ENCODE results near the gene ITCH.

Gene ITCH

GRCh38 chr20:34549929-34550305 is 186.8 kb downstream of the ITCH start:
- Histone ChIP-seq H3K36me3 (no peaks in the 10 kb centered on the region), H3K27ac (no peak overlapping the region), H3K4me1 (ENCODE audit: control insufficient read depth in 1 of 2, insufficient read depth in 1 of 2, low read depth in 1 of 2, low read length in 1 of 2) (peaks cover 0 to 5% of the 10 kb centered on the region in 2 experiments), H3K27me3 (peaks cover 6% of the 10 kb centered on the region), H3K9me3 (no peaks in the 10 kb centered on the region), H3K4me3 (ENCODE audit: low read depth in 1 of 2, low read length in 1 of 2) (no peak overlapping the region)
- TF ChIP-seq, protein P1, sequence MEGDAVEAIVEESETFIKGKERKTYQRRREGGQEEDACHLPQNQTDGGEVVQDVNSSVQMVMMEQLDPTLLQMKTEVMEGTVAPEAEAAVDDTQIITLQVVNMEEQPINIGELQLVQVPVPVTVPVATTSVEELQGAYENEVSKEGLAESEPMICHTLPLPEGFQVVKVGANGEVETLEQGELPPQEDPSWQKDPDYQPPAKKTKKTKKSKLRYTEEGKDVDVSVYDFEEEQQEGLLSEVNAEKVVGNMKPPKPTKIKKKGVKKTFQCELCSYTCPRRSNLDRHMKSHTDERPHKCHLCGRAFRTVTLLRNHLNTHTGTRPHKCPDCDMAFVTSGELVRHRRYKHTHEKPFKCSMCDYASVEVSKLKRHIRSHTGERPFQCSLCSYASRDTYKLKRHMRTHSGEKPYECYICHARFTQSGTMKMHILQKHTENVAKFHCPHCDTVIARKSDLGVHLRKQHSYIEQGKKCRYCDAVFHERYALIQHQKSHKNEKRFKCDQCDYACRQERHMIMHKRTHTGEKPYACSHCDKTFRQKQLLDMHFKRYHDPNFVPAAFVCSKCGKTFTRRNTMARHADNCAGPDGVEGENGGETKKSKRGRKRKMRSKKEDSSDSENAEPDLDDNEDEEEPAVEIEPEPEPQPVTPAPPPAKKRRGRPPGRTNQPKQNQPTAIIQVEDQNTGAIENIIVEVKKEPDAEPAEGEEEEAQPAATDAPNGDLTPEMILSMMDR (IDR thresholded peaks at IDR 0.05), result no peak

DNA sequence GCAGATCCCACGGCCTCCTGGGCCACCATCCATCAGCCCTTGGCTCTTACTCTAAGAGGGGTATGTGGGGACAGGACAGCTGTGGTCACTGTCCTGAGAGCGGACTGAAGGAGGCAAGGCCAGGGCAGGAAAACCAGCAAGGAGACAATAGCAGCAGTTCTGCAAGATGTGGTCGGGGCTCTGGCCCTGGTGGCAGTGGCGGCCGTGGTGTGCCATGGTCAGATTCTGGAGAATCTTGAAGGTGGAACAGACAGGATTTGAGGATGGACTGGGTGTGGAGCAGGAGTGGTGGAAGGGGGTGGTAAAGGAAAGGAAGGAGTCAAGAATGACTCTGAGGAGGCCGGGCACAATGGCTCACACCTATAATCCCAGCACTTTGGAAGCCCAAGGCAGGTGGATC is 189.5 kb downstream of the ITCH start:
- H3K4me1 ChIP-seq (ENCODE audit: control insufficient read depth in 1 of 2, insufficient read depth in 1 of 2, low read depth in 1 of 2, low read length in 1 of 2), result peaks cover 1 to 8% of the 10 kb centered on the region in 2 experiments
- TF ChIP-seq, protein P1 (IDR thresholded peaks at IDR 0.05), result no peak
- H3K27me3 ChIP-seq, result no peaks in the 10 kb centered on the region
- H3K27ac ChIP-seq, result no peak overlapping the region
- H3K9me3 ChIP-seq, result no peaks in the 10 kb centered on the region
- H3K4me3 ChIP-seq (ENCODE audit: low read depth in 1 of 2, low read length in 1 of 2), result no peak overlapping the region
- no peaks in the 10 kb centered on the region for H3K36me3 ChIP-seq

DNA sequence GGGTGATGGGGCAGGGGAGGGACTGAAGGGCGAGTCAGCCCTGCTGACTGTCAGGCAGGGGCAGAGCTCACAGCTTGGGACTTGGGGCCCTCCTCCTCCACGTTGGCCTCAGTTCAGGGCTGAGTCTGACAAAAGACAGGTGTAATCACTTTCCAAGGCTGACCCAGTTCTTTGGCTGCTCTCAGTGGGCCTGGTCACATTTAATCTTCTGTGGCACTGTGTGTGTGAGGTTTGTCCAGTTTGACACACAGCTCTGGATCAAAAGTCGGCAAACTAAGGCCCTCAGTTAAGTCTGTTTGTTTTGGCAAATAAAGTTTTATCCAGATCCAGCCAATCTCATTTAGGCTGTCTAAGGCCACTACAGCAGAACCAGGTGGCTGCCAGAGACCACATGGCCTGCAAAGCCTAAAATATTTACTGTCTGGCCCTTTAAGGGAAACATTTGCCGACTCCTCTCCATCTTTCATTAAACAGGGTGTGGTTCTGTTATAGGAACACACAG is 190.3 kb downstream of the ITCH start:
- H3K27ac ChIP-seq, result no peak overlapping the region
- no peaks in the 10 kb centered on the region for H3K9me3 ChIP-seq
- no peak overlapping the region for H3K4me3 ChIP-seq (ENCODE audit: low read depth in 1 of 2, low read length in 1 of 2)
- H3K27me3 ChIP-seq, result no peaks in the 10 kb centered on the region
- TF ChIP-seq, protein P1 (IDR thresholded peaks at IDR 0.05), result no peak
- peaks cover 8 to 14% of the 10 kb centered on the region in 2 experiments for H3K4me1 ChIP-seq (ENCODE audit: control insufficient read depth in 1 of 2, insufficient read depth in 1 of 2, low read depth in 1 of 2, low read length in 1 of 2)
- no peaks in the 10 kb centered on the region for H3K36me3 ChIP-seq

DNA sequence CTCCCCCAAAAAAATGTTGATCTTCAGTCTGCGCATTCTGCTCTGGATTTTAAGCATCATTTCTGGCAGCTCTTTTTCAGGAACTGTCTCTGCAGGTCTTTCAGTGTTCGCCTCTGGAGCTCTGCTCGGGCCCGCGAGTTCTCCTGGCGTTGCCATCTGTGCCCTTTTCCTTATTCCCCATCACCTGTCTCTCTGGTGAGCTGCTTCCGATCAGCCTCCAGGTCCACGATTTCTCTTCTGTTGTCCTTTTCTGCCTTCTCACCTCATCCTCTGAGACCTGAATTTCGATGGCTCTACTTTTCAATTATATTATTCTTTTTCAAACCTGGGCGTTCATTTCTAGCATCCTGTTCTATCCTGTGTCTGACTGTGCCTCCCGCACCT is 194.9 kb downstream of the ITCH start:
- Histone ChIP-seq H3K27ac (peak overlapping the region; percentile 92), H3K9me3 (no peaks in the 10 kb centered on the region), H3K4me3 (ENCODE audit: low read depth in 1 of 2, low read length in 1 of 2) (peak overlapping the region; percentile 76 to 86), H3K36me3 (peaks cover 11% of the 10 kb centered on the region), H3K27me3 (no peaks in the 10 kb centered on the region), H3K4me1 (ENCODE audit: control insufficient read depth in 1 of 2, insufficient read depth in 1 of 2, low read depth in 1 of 2, low read length in 1 of 2) (peaks cover 14 to 20% of the 10 kb centered on the region in 2 experiments)
- TF ChIP-seq, protein P1 (IDR thresholded peaks at IDR 0.05), result no peak

DNA sequence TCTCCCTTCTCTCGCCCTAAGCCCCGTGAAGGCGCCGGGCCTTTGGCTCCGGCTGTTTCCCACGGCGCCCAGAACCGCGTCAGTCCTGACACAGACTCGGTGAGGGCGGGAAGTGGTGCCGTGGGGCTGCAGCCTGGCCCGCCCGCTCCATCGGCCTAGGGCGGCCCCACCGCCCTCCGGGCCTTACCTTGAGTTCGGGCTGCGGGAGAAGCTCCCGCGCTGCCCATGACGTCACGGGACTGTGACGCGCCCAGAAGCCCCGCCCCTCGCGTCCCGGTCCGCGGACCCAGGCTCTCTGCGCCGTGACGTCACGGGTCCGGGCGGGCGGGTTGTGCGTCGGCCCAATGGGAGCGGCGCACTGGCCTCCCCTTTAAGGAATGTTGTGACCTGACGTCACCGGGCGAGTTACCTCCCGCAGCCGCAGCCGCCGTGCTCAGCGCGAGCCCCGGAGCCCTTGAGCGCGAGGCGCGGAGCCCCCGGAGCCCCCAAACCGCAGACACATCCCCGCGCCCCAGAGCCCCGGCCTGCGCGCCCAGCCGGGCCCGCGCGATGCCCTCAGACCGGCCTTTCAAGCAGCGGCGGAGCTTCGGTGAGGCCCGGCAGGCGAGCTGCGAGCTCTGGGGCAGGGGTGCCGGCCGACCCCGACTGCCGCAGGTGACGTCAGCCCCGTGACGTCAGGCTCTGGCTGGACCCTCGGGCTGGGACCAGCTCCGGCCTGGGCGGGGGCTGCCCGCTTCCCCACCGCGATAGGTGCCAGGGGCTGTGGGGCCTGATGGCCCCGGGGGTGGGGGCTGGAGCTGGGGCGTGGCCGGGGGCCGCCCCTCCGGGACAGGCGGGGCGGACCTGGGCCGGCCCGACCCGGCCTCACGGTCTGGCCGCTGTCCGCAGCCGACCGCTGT is 195.5 kb downstream of the ITCH start, which contains the start of gene MAP1LC3A:
TSS of gene MAP1LC3A (plus strand) at position 399 of the 899 bp plus-strand sequence. CDS start at position 550, 151 bp downstream.
- H3K36me3 ChIP-seq, result peaks cover 11% of the 10 kb centered on the region
- peak within 1 kb of the TSS; percentile 92 for H3K27ac ChIP-seq
- no peaks in the 10 kb centered on the region for H3K9me3 ChIP-seq
- TF ChIP-seq, protein P1 (IDR thresholded peaks at IDR 0.05), result peak; percentile 53
- peaks cover 14 to 20% of the 10 kb centered on the region in 2 experiments for H3K4me1 ChIP-seq (ENCODE audit: control insufficient read depth in 1 of 2, insufficient read depth in 1 of 2, low read depth in 1 of 2, low read length in 1 of 2)
- H3K27me3 ChIP-seq, result no peaks in the 10 kb centered on the region
- H3K4me3 ChIP-seq (ENCODE audit: low read depth in 1 of 2, low read length in 1 of 2), result peak within 1 kb of the TSS; percentile 76 to 86
